GM12892 (cell line): Measurements from ENCODE around the gene RHBDL2.

Experiments
- POLR2A ChIP-seq: IDR thresholded peaks from 2 replicates; pipeline ENCODE4 v1.6.1; 2011; ENCODE audit warnings: low read depth, low read length, control low read depth
- POLR2AphosphoS5 ChIP-seq: IDR thresholded peaks from 2 replicates; pipeline ENCODE4 v1.6.1; 2011; ENCODE audit warnings: low read depth, low read length, control low read depth

DNA sequence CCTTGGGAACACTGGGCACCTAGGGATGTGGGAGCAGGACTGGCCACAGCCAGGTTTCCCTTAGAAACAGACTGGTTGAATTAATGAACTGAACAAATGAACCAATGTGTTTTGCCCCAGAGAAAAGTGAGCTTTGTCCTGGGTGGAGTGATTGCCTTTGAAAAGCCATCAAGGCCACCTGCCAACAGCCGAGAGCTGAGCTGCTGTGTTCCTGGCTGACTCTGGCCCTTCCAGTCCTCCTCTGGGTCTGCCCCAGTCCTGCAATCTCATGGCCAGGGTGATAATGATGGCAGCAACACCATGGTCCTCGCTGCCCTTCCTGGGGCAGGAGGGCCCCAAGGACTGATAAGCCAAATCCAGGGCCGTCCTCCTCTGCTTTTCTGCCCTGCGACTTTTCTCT lies 42.1 kb downstream of the RHBDL2 start:
- no peak for TF ChIP-seq POLR2A
- TF ChIP-seq POLR2AphosphoS5, result no peak
